Measurements from ENCODE around the gene TUB. TPM values are rescaled to one million over a fixed set of nuclear protein-coding genes. Genes with fewer than 3 reads are reported as not detected.

TUB gene
- total RNA-seq, 1 donor from 2014 or later, result 14.9 TPM

DNA sequence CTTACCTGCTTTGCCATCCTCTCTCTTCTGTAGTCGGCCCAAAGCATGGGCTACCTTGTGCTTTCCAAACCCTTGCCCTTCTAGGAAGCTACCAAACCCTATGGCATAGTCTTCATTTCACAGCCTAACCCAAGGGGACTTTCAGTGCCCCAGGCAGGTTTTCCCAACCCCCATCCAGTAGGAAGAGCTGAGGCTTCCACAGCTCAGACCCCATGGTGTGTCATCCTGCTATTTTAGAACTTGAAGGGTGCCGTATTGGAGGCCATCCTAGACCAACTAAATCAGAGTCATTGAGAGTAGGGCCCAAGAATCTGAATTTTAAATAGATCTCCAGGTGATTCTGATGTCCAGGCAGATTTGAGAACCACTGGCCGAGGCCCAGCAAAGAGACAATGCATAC is 31.9 kb upstream of the TUB start:
- no peak for DNase-seq (ENCODE audit: low spot score, unreplicated experiment)
- Mint-ChIP-seq H3K36me3 (ENCODE audit: insufficient read depth) (no peaks in the 10 kb centered on the region), H3K27ac (no peak overlapping the region)

DNA sequence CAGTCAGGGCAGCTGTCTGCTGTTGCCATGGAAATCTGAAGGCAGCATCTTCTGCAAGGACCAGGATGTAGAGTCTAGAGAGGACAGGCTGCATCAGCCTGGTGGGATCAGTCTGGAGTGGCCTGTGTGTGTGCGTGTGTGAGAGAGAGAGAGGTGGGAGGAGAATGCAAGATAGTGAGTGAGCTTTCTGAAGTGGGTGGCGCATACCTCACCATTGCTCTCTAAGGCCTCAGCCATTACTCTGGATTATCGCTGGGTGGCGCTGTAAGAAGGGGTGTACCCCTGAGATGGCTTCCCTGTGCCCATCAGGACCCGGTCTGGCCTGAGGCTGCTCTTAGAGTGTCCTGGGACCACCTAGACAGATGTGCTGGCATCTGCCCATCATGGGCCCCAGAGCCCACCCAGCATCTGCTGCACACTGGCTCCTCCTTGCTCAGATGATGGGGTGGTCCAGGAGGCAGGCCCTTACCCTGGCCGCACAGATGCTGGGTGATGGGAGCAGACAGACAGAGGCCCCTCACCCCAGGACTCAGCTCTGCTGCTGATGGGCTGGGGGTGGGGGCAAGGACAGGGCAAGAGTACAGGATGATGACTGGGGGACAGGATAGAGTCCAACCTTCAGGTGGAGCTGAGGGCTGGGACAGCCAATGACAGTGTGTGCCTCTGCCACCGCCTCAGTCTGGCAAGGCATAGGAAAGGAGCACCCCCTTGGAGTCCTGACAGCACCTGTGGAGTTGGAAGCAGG is 25.7 kb upstream of the TUB start:
- no peak overlapping the region for H3K4me3 Mint-ChIP-seq (ENCODE audit: low read depth)
- DNase-seq (ENCODE audit: low spot score, unreplicated experiment), result no peak
- peaks cover 4% of the 10 kb centered on the region for H3K4me1 Mint-ChIP-seq (ENCODE audit: low read depth)
- no peak overlapping the region for H3K27ac Mint-ChIP-seq
- H3K9me3 Mint-ChIP-seq (ENCODE audit: low read depth), result no peaks in the 10 kb centered on the region
- H3K36me3 Mint-ChIP-seq (ENCODE audit: insufficient read depth), result no peaks in the 10 kb centered on the region
- H3K27me3 Mint-ChIP-seq, result peaks cover 23% of the 10 kb centered on the region
- TF ChIP-seq, protein P1, sequence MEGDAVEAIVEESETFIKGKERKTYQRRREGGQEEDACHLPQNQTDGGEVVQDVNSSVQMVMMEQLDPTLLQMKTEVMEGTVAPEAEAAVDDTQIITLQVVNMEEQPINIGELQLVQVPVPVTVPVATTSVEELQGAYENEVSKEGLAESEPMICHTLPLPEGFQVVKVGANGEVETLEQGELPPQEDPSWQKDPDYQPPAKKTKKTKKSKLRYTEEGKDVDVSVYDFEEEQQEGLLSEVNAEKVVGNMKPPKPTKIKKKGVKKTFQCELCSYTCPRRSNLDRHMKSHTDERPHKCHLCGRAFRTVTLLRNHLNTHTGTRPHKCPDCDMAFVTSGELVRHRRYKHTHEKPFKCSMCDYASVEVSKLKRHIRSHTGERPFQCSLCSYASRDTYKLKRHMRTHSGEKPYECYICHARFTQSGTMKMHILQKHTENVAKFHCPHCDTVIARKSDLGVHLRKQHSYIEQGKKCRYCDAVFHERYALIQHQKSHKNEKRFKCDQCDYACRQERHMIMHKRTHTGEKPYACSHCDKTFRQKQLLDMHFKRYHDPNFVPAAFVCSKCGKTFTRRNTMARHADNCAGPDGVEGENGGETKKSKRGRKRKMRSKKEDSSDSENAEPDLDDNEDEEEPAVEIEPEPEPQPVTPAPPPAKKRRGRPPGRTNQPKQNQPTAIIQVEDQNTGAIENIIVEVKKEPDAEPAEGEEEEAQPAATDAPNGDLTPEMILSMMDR (IDR thresholded peaks at IDR 0.05; ENCODE audit: unreplicated experiment), result peak; percentile 26

More for the DNA sequence above, 31.9 kb upstream of the TUB start:
- Mint-ChIP-seq H3K4me1 (ENCODE audit: low read depth) (no peaks in the 10 kb centered on the region), H3K9me3 (ENCODE audit: low read depth) (no peaks in the 10 kb centered on the region), H3K4me3 (ENCODE audit: low read depth) (no peak overlapping the region), H3K27me3 (peaks cover 31% of the 10 kb centered on the region)
- TF ChIP-seq, protein P1 (IDR thresholded peaks at IDR 0.05; ENCODE audit: unreplicated experiment), result no peak

- Mint-ChIP-seq H3K4me1 (ENCODE audit: low read depth) (peaks cover 4% of the 10 kb centered on the region), H3K36me3 (ENCODE audit: insufficient read depth) (no peaks in the 10 kb centered on the region), H3K4me3 (ENCODE audit: low read depth) (no peak overlapping the region), H3K27ac (no peak overlapping the region), H3K9me3 (ENCODE audit: low read depth) (no peaks in the 10 kb centered on the region), H3K27me3 (peaks cover 17% of the 10 kb centered on the region)
- DNase-seq (ENCODE audit: low spot score, unreplicated experiment), result no peak
- TF ChIP-seq, protein P1 (IDR thresholded peaks at IDR 0.05; ENCODE audit: unreplicated experiment), result no peak
Observed at GRCh38 chr11:8055836-8056526, 25.0 kb upstream of the TUB start.

DNA sequence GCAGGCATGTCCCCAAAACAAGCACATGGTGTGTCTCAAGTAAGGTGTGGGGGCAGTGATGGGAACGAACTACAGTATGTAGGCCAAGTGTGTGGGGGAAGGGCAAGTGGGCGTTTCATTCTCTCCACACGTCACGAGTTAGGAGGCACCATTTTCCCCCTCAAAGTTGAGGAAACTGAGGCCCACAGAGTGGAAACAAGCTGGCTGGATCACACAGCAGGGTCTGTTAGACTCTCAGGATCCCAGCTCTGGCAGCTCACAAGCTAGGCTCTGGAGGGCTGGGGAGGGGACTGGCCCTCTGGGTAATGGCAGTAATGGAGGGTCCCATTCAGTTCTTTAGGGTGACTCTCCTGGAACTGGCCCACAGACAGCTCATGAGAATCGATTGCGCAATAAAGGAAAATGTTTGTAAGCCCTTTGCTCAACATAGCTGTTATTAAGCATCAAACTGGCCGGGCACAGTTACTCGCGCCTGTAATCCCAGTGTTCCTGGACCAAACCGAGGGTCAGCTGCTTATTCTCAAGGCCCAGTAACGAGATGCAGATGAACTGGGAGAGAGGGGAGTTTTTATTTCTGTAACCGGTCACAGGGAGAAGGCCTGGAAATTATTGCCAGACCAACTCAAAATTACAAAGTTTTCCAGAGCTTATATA is 24.1 kb upstream of the TUB start:
- Mint-ChIP-seq H3K9me3 (ENCODE audit: low read depth) (no peaks in the 10 kb centered on the region), H3K4me3 (ENCODE audit: low read depth) (no peak overlapping the region), H3K27me3 (peaks cover 13% of the 10 kb centered on the region), H3K36me3 (ENCODE audit: insufficient read depth) (no peaks in the 10 kb centered on the region), H3K27ac (no peak overlapping the region), H3K4me1 (ENCODE audit: low read depth) (peaks cover 4% of the 10 kb centered on the region)
- no peak for DNase-seq (ENCODE audit: low spot score, unreplicated experiment)
- TF ChIP-seq, protein P1 (IDR thresholded peaks at IDR 0.05; ENCODE audit: unreplicated experiment), result no peak

- DNase-seq (ENCODE audit: low spot score, unreplicated experiment), result no peak
- Mint-ChIP-seq H3K27me3 (peaks cover 12% of the 10 kb centered on the region), H3K27ac (no peak overlapping the region), H3K4me1 (ENCODE audit: low read depth) (peaks cover 4% of the 10 kb centered on the region), H3K36me3 (ENCODE audit: insufficient read depth) (no peaks in the 10 kb centered on the region), H3K4me3 (ENCODE audit: low read depth) (no peak overlapping the region), H3K9me3 (ENCODE audit: low read depth) (no peaks in the 10 kb centered on the region)
- TF ChIP-seq, protein P1 (IDR thresholded peaks at IDR 0.05; ENCODE audit: unreplicated experiment), result no peak
Observed at GRCh38 chr11:8058216-8058615, 22.8 kb upstream of the TUB start.

Measured in progenitor cell of endocrine pancreas (in vitro differentiated cells).